IMR-90 (cell line): ENCODE measurements around the gene LYZL6. TPM values are rescaled to one million over a fixed set of nuclear protein-coding genes. Genes with fewer than 3 reads are reported as not detected.

Source experiments
- ATAC-seq: fragments of 200-7000 bp; cut with Tn5 transposase; 2 replicates; pipeline ENCODE4 v1.9.1; 2020; ENCODE audit warnings: low read depth, mild to moderate bottlenecking, moderate library complexity
- BruUV-seq: library from RNA; stranded (reverse); fragments of 400-500 nt; replicated peaks from 2 replicates; lab custom pipeline; 2021; lab: Mats Ljungman, UMichigan
- CTCF ChIA-PET: fragments of 300-600 bp; formaldehyde crosslinking; extraction: SDS; loops from one replicate; lab custom pipeline; 2021; ENCODE audit warnings: antibody characterized with exemption; lab: Yijun Ruan, JAX
- POLR2A ChIA-PET: fragments of 300-600 bp; sonication (Branson Sonifier 250); formaldehyde crosslinking; loops from one replicate; lab custom pipeline; 2022; ENCODE audit warnings: antibody characterized with exemption; ENCODE audit not compliant: unreplicated experiment; lab: Charles Lee
- DNase-seq: peaks from one replicate; pipeline ENCODE4 v3.0.0; 2013
- H2AFZ ChIP-seq: replicated peaks from 2 replicates; pipeline ENCODE3; 2013; ENCODE audit warnings: low read length, mild to moderate bottlenecking; ENCODE audit not compliant: poor library complexity
- H2AK5ac ChIP-seq: 2 replicates; pipeline ENCODE4 v1.6.1; 2013; ENCODE audit warnings: low read depth, low read length, inconsistent platforms
- H2AK9ac ChIP-seq: replicated peaks from 2 replicates; pipeline ENCODE3; 2013; ENCODE audit warnings: mild to moderate bottlenecking, low read depth, low read length, moderate library complexity; ENCODE audit not compliant: poor library complexity
- H2BK120ac ChIP-seq: 2 replicates; pipeline ENCODE4 v1.6.1; 2013; ENCODE audit warnings: low read depth, low read length, inconsistent platforms
- H2BK15ac ChIP-seq: 3 replicates; pipeline ENCODE4 v1.6.1; 2013; ENCODE audit warnings: low read depth, low read length, inconsistent platforms
- H2BK20ac ChIP-seq: 2 replicates; pipeline ENCODE4 v1.6.1; 2013; ENCODE audit warnings: low read depth, mild to moderate bottlenecking, inconsistent platforms, low read length, moderate library complexity
- H2BK5ac ChIP-seq: 2 replicates; pipeline ENCODE4 v1.6.1; 2013; ENCODE audit warnings: mild to moderate bottlenecking, low read depth, low read length, inconsistent platforms; ENCODE audit not compliant: poor library complexity, severe bottlenecking
- H3K14ac ChIP-seq: replicated peaks from 2 replicates; pipeline ENCODE4 v1.6.1; 2013; ENCODE audit warnings: low read depth, low read length, inconsistent platforms
- H3K18ac ChIP-seq: 2 replicates; pipeline ENCODE4 v1.6.1; 2013; ENCODE audit warnings: low read depth, low read length, control low read depth
- H3K23ac ChIP-seq: 2 replicates; pipeline ENCODE4 v1.6.1; 2013; ENCODE audit warnings: low read depth, low read length, inconsistent platforms
- H3K27ac ChIP-seq: 2 replicates; pipeline ENCODE4 v1.5.1; 2013; ENCODE audit warnings: mild to moderate bottlenecking, control low read depth, low read length; ENCODE audit not compliant: insufficient read depth
- H3K27me3 ChIP-seq: 2 replicates; pipeline ENCODE4 v1.6.1; 2013; ENCODE audit warnings: low read length; ENCODE audit not compliant: control insufficient read depth, insufficient read depth
- H3K36me3 ChIP-seq: 2 replicates; pipeline ENCODE4 v1.6.1; 2013; ENCODE audit warnings: low read length, mixed read lengths; ENCODE audit not compliant: control insufficient read depth, insufficient read depth
- H3K4ac ChIP-seq: 2 replicates; pipeline ENCODE4 v1.6.1; 2013; ENCODE audit warnings: low read depth, low read length, inconsistent platforms
- H3K4me1 ChIP-seq: 2 replicates; pipeline ENCODE4 v1.6.1; 2013; ENCODE audit warnings: low read length, mixed read lengths; ENCODE audit not compliant: control insufficient read depth, insufficient read depth
- H3K4me2 ChIP-seq: 2 replicates; pipeline ENCODE4 v1.6.1; 2013; ENCODE audit warnings: low read depth, mild to moderate bottlenecking, control low read depth, low read length, moderate library complexity
- H3K4me3 ChIP-seq: 2 replicates; pipeline ENCODE4 v1.5.1; 2013; ENCODE audit warnings: low read depth, mild to moderate bottlenecking, control low read depth, low read length, moderate library complexity; ENCODE audit not compliant: insufficient read depth
- H3K56ac ChIP-seq: 2 replicates; pipeline ENCODE4 v1.6.1; 2013; ENCODE audit warnings: low read length, inconsistent platforms; ENCODE audit not compliant: insufficient read depth; ENCODE audit errors: extremely low read depth
- H3K79me1 ChIP-seq, 2 experiments: 2 replicates each; pipeline ENCODE4 v1.6.1; 2013; ENCODE audit warnings: low read length in 2 of 2, inconsistent platforms in 1 of 2, low read depth in 1 of 2
- H3K9ac ChIP-seq: 2 replicates; pipeline ENCODE4 v1.6.1; 2013; ENCODE audit warnings: low read depth, low read length, control low read depth
- H3K9me1 ChIP-seq: 2 replicates; pipeline ENCODE4 v1.6.1; 2013; ENCODE audit warnings: low read length, inconsistent platforms; ENCODE audit not compliant: insufficient read depth
- H3K9me3 ChIP-seq: 2 replicates; pipeline ENCODE4 v1.6.1; 2013; ENCODE audit warnings: low read length; ENCODE audit not compliant: control insufficient read depth, insufficient read depth
- H4K20me1 ChIP-seq: 2 replicates; pipeline ENCODE4 v1.6.1; 2013; ENCODE audit warnings: low read length, inconsistent platforms; ENCODE audit not compliant: insufficient read depth
- H4K5ac ChIP-seq: 2 replicates; pipeline ENCODE4 v1.6.1; 2013; ENCODE audit warnings: mild to moderate bottlenecking, low read depth, low read length, control low read depth
- H4K8ac ChIP-seq, 2 experiments: 2 replicates each; pipeline ENCODE4 v1.6.1; 2013; ENCODE audit warnings: low read depth in 2 of 2, low read length in 2 of 2, control low read depth in 1 of 2, inconsistent platforms in 1 of 2
- H4K91ac ChIP-seq: 2 replicates; pipeline ENCODE4 v1.6.1; 2013; ENCODE audit warnings: low read depth, low read length, inconsistent platforms; ENCODE audit not compliant: insufficient read depth
- BHLHE40 ChIP-seq: fragments of 150-350 bp; IDR thresholded peaks from 2 replicates; pipeline ENCODE4 v1.6.1; 2016; ENCODE audit warnings: mild to moderate bottlenecking, low read depth, low read length
- FOS ChIP-seq: fragments of 150-350 bp; IDR thresholded peaks from 2 replicates; pipeline ENCODE4 v1.6.1; 2016; ENCODE audit warnings: low read depth, low read length
- WGBS, 2 experiments: methylation state at CpG; one replicate each; pipeline versions ENCODE4 v1.1.5 to v1.1.7; 2013; ENCODE audit warnings: missing lambda C conversion rate in 2 of 2; ENCODE audit not compliant: insufficient read length in 1 of 2; ENCODE audit errors: extremely low coverage in 2 of 2; 5-methylcytosine and 5-hydroxymethylcytosine counted together
- dilution Hi-C: fragments of 300-500 bp; cut with HindIII; formaldehyde crosslinking; loops from one replicate; pipeline ENCODE4 v1.14.3; 2018; ENCODE audit warnings: low sequenced_read_pairs; ENCODE audit not compliant: unreplicated experiment
- in situ Hi-C: fragments of 300-500 bp; cut with MboI; formaldehyde crosslinking; loops from 3 replicates; pipeline ENCODE4 v1.14.3; 2019; ENCODE audit warnings: low sequenced_read_pairs, inconsistent platforms, mixed read lengths
- intact Hi-C: fragments of 100-400 bp; cut with micrococcal nuclease; formaldehyde crosslinking; loops from 2 replicates; pipeline ENCODE4 v1.10.0; 2022
- polyA plus RNA-seq, 3 experiments: library from polyadenylated mRNA; depleted of rRNA; stranded (reverse); fragments of >200 nt; gene quantifications; 2 replicates each; pipeline ENCODE4 v1.2.3, GENCODE V29; 2012; ENCODE audit warnings: low replicate concordance in 1 of 3
- total RNA-seq: library from RNA; depleted of rRNA; stranded (reverse); fragments of >200 nt; gene quantifications from 2 replicates; pipeline ENCODE4 v1.2.3, GENCODE V29; 2012

The LYZL6 gene
- total and polyA plus RNA-seq, 2 of the 4 experiments (the other 2 are of a cell fraction): not detected

- Histone ChIP-seq H2BK120ac (no peak overlapping the region), H3K4me2 (no peak overlapping the region), H3K9me3 (no peaks in the 10 kb centered on the region), H4K20me1 (no peaks in the 10 kb centered on the region), H2AK5ac (no peak overlapping the region), H2BK15ac (no peak overlapping the region), H2BK20ac (no peak overlapping the region), H2AFZ (no peak overlapping the region), H4K91ac (no peak overlapping the region), H3K56ac (no peak overlapping the region), H2AK9ac (no peak overlapping the region), H3K9me1 (no peaks in the 10 kb centered on the region; the same call in 1 of the 2 replicates), H3K18ac (no peak overlapping the region), H4K5ac (no peak overlapping the region), H3K4me3 (no peak overlapping the region), H2BK5ac (no peak overlapping the region), H3K27ac (no peak overlapping the region), H3K36me3 (no peaks in the 10 kb centered on the region), H3K4ac (no peak overlapping the region), H3K27me3 (peaks cover 3% of the 10 kb centered on the region; the same call in 1 of the 2 replicates), H3K4me1 (peaks cover 6% of the 10 kb centered on the region), H3K23ac (no peak overlapping the region), H3K14ac (no peak overlapping the region), H4K8ac (no peak overlapping the region), H3K9ac (no peak overlapping the region), H3K79me1 (no peaks in the 10 kb centered on the region)
- in situ Hi-C loops: loop anchor here (5.0 kb wide), 1 partner anchor 174 kb away; no protein-coding TSS in a partner anchor
- BruUV-seq: no TSS peak
- peak; percentile 23; the same call in 1 of the 2 replicates for TF ChIP-seq BHLHE40
- TF ChIP-seq FOS: no peak
- ChIA-PET CTCF (interaction anchor here (1.3 kb wide), 1 partner anchor 510 kb away, joined by 3 read pairs; no protein-coding TSS in a partner anchor), POLR2A (no interaction called here)
- no peak; the same call in 1 of the 2 replicates for ATAC-seq
- WGBS, 2 experiments: no CpG with 5 or more reads among the region's 4 CpGs
- dilution Hi-C loops: no loop called here
- DNase-seq: no peak
- intact Hi-C loops: no loop called here
Observed at GRCh38 chr17:35972945-35973332, 29.4 kb upstream of the LYZL6 start.
